Erythroblast (primary cell): ENCODE measurements around the gene IGSF23.

Experiments
- GATA1 ChIP-seq: IDR thresholded peaks from 2 replicates; pipeline ENCODE4 v1.6.1; 2011; ENCODE audit warnings: low read depth, mild to moderate bottlenecking, control low read depth, low read length, moderate library complexity
- POLR2A ChIP-seq: IDR thresholded peaks from 2 replicates; pipeline ENCODE4 v1.6.1; 2011; ENCODE audit warnings: mild to moderate bottlenecking, low read length

- TF ChIP-seq POLR2A (peak; percentile 51), GATA1 (no peak)
Observed at GRCh38 chr19:44643605-44644401, 30.4 kb downstream of the IGSF23 start, which contains the start of gene PVR.
